Adrenal gland (tissue), 12 donors: ENCODE data around the gene CEP76. TPM values are rescaled to one million over a fixed set of nuclear protein-coding genes. Genes with fewer than 3 reads are reported as not detected.

ENCODE experiments used
- DNase-seq, 7 donors: peaks; one replicate each; pipeline ENCODE4 v3.0.0-alpha.2; 2019 to 2020
- H3K27ac ChIP-seq, 5 donors: fragments of 200-600 bp; sonication (generic) in 4 of 5; 1 replicate in 3 of 5; 2 replicates in 2 of 5; pipeline versions ENCODE4 v1.5.1 to v1.8.0; 2016 to 2020; ENCODE audit warnings: mild to moderate bottlenecking in 1 of 5
- H3K27me3 ChIP-seq: fragments of 200-600 bp; 2 replicates; pipeline ENCODE4 v1.8.0; 2021
- H3K36me3 ChIP-seq, 2 donors: fragments of 200-600 bp; replicated peaks in 1 of 2; 1 replicate in 1 of 2; 2 replicates in 1 of 2; pipeline versions ENCODE4 v1.5.1 to v1.8.0; 2018 to 2022
- H3K4me1 ChIP-seq, 2 donors: fragments of 200-600 bp; replicated peaks in 1 of 2; 1 replicate in 1 of 2; 2 replicates in 1 of 2; pipeline versions ENCODE4 v1.5.1 to v1.8.0; 2018 to 2021
- H3K4me3 ChIP-seq, 4 donors: fragments of 200-600 bp; sonication (generic) in 3 of 4; one replicate each; pipeline ENCODE4 v1.5.1; 2016 to 2018
- H3K9me3 ChIP-seq, 3 donors: fragments of 200-600 bp; sonication (generic) in 1 of 3; replicated peaks in 1 of 3; 1 replicate in 2 of 3; 2 replicates in 1 of 3; pipeline versions ENCODE4 v1.5.1 to v1.8.0; 2016 to 2021
- CTCF ChIP-seq, 6 experiments: fragments of 450-650 bp in 4 of 6; fragments of 200-600 bp in 2 of 6; sonication (generic) in 1 of 6; IDR thresholded peaks; 1 replicate in 5 of 6; 2 replicates in 1 of 6; pipeline versions ENCODE4 v1.5.1 to v1.8.0; 2016 to 2021; ENCODE audit warnings: antibody characterized with exemption in 6 of 6, mild to moderate bottlenecking in 2 of 6, moderate library complexity in 1 of 6
- POLR2A ChIP-seq, 2 donors: fragments of 450-650 bp; IDR thresholded peaks; one replicate each; pipeline ENCODE4 v1.6.1; 2017; ENCODE audit warnings: antibody characterized with exemption in 2 of 2, mild to moderate bottlenecking in 2 of 2, moderate library complexity in 1 of 2
- WGBS, 4 donors: extraction: QIAGEN DNeasy Blood & Tissue Kit in 2 of 4; methylation state at CpG; one replicate each; pipeline versions ENCODE4 v1.1.5 to v1.1.7; 2013 to 2017; 5-methylcytosine and 5-hydroxymethylcytosine counted together
- intact Hi-C, 2 donors: fragments of 100-400 bp; cut with DNase I; formaldehyde crosslinking; loops; one replicate each; pipeline versions ENCODE4 v1.14.1 to v1.15.0; 2022 to 2023
- polyA plus RNA-seq, 3 donors: library from polyadenylated mRNA; stranded (reverse); fragments of 200-250 nt in 2 of 3; fragments of 350-450 nt in 1 of 3; fragmentation: Illumina TruSeq in 1 of 3; extraction: RNeasy Lipid Tissue Mini Kit (QIAGEN cat#74804) in 1 of 3; gene quantifications; one replicate each; pipeline ENCODE4 v1.2.3, GENCODE V29; 2013 to 2014
- total RNA-seq, 9 donors: library from RNA; depleted of rRNA in 4 of 9; stranded (reverse); fragments of >200 nt in 4 of 9; fragments of 120-200 nt in 1 of 9; fragmentation: NEBNext Ultra II Directional in 1 of 9; extraction: Animal tissue kit (Norgen Biotek cat#: 25700) in 1 of 9; gene quantifications; one replicate each; pipeline versions ENCODE4 v1.1.0 to v1.2.4, GENCODE V29; 2013 to 2023
- donor health status: healthy with polysubstance abuse.
- donor health status: Bipolar disorder and iron deficiency.
- donor health status: DM: yes; HTN: yes; CAD: no.
- donor health status: DM: no; HTN: no; CAD: no.
- donor health status: DM: no; HTN: no; CAD: no.
- donor health status: DM: yes; HTN: yes; CAD: no.

The CEP76 gene
- total and polyA plus RNA-seq, 12 donors = 2.6 to 32.2 (median 7.2) TPM

GRCh38 chr18:12750715-12751502 is 48.4 kb upstream of the CEP76 start:
- intact Hi-C loops = no loop called here
- peak overlapping the region in 1 of 5 donors; percentile 49 for H3K27ac ChIP-seq
- no peaks in the 10 kb centered on the region for H3K27me3 ChIP-seq

GRCh38 chr18:12750076-12750714 is 47.7 kb upstream of the CEP76 start:
- H3K9me3 ChIP-seq = no peaks in the 10 kb centered on the region
- peaks cover 0 to 7% of the 10 kb centered on the region in 2 donors for H3K4me1 ChIP-seq
- H3K4me3 ChIP-seq = no peak overlapping the region
- no peaks in the 10 kb centered on the region for H3K27me3 ChIP-seq
- peak overlapping the region in 1 of 5 donors; percentile 49 for H3K27ac ChIP-seq
- TF ChIP-seq POLR2A (IDR thresholded peaks at IDR 0.05) (no peak), CTCF (IDR thresholded peaks at IDR 0.05) (no peak)
- no peaks in the 10 kb centered on the region for H3K36me3 ChIP-seq
- peak; percentile 24 to 81 (median 69) for DNase-seq
- intact Hi-C loops = no loop called here
- WGBS, 4 donors = 44 to 59% (median 55%) methylated on average over 14 of the region's 14 CpGs

More at GRCh38 chr18:12750715-12751502, 48.4 kb upstream of the CEP76 start:
- 82 to 93% (median 87%) methylated on average over 10 to 18 of the region's 18 CpGs for WGBS, 4 donors
- no peak for TF ChIP-seq POLR2A (IDR thresholded peaks at IDR 0.05)
- no peak for TF ChIP-seq CTCF (IDR thresholded peaks at IDR 0.05)
- Histone ChIP-seq H3K36me3 (no peaks in the 10 kb centered on the region), H3K9me3 (no peaks in the 10 kb centered on the region), H3K4me1 (peaks cover 0 to 7% of the 10 kb centered on the region in 2 donors), H3K4me3 (no peak overlapping the region)
- no peak for DNase-seq

- H3K27ac ChIP-seq = no peak overlapping the region
- TF ChIP-seq POLR2A (IDR thresholded peaks at IDR 0.05) (no peak), CTCF (IDR thresholded peaks at IDR 0.05) (no peak)
- WGBS, 4 donors = 78 to 88% (median 84%) methylated on average over 13 of the region's 13 CpGs
- H3K36me3 ChIP-seq = no peaks in the 10 kb centered on the region
- H3K27me3 ChIP-seq = no peaks in the 10 kb centered on the region
- intact Hi-C loops = loop anchor here in 1 of 2 donors (10.0 kb wide), 1 partner anchor 146 kb away; no protein-coding TSS in a partner anchor
- DNase-seq = no peak
- H3K4me1 ChIP-seq = peaks cover 0 to 7% of the 10 kb centered on the region in 2 donors
- no peaks in the 10 kb centered on the region for H3K9me3 ChIP-seq
- H3K4me3 ChIP-seq = no peak overlapping the region
Observed at GRCh38 chr18:12749121-12749520, 46.6 kb upstream of the CEP76 start.

- intact Hi-C loops = loop anchor here in 1 of 2 donors (10.0 kb wide), 1 partner anchor 146 kb away; no protein-coding TSS in a partner anchor
- Histone ChIP-seq H3K4me3 (no peak overlapping the region), H3K27ac (no peak overlapping the region), H3K4me1 (peaks cover 0 to 7% of the 10 kb centered on the region in 2 donors), H3K36me3 (no peaks in the 10 kb centered on the region), H3K27me3 (no peaks in the 10 kb centered on the region), H3K9me3 (no peaks in the 10 kb centered on the region)
- WGBS, 4 donors = 86 to 94% (median 88%) methylated on average over 5 of the region's 5 CpGs
- TF ChIP-seq POLR2A (IDR thresholded peaks at IDR 0.05) (no peak), CTCF (IDR thresholded peaks at IDR 0.05) (no peak)
- DNase-seq = no peak
Observed at GRCh38 chr18:12748671-12749070, 46.1 kb upstream of the CEP76 start.
